Mammary epithelial cell (primary cell): ENCODE results near the gene PRF1.

Source experiments
- CTCF ChIP-seq, 2 donors: IDR thresholded peaks in 1 of 2; conservative IDR thresholded peaks in 1 of 2; 2 replicates each; pipeline ENCODE4 v1.5.1; 2011 to 2012; ENCODE audit warnings: inconsistent platforms in 2 of 2, low read length in 2 of 2, mild to moderate bottlenecking in 2 of 2, control low read depth in 1 of 2, low read depth in 1 of 2; ENCODE audit not compliant: insufficient read depth in 1 of 2; ENCODE audit errors: extremely low read depth in 1 of 2
- EZH2 ChIP-seq: IDR thresholded peaks from 2 replicates; pipeline ENCODE4 v1.6.1; 2012; ENCODE audit warnings: low read length, inconsistent platforms, borderline replicate concordance

- TF ChIP-seq CTCF (conservative IDR thresholded peaks at IDR 0.05 in 1 of 2, IDR thresholded peaks at IDR 0.05 in 1 of 2; ENCODE audit: extremely low read depth in 1 of 2, insufficient read depth in 1 of 2, low read depth in 1 of 2, low read length in 2 of 2) (no peak), EZH2 (no peak)
These were observed 28.7 kb downstream of the PRF1 start for GRCh38 chr10:70573599-70574506.
